ENCODE data around the gene LUC7L3. TPM values are rescaled to one million over a fixed set of nuclear protein-coding genes. Genes with fewer than 3 reads are reported as not detected.
A peak's percentile ranks its signal among the peaks of the same experiment; 100 is the strongest.

Gene LUC7L3
- total and polyA plus RNA-seq, 2 of the 13 experiments (the other 11 are each of a cell fraction or from before 2014, with no cell fraction given): 108 to 120 TPM

DNA sequence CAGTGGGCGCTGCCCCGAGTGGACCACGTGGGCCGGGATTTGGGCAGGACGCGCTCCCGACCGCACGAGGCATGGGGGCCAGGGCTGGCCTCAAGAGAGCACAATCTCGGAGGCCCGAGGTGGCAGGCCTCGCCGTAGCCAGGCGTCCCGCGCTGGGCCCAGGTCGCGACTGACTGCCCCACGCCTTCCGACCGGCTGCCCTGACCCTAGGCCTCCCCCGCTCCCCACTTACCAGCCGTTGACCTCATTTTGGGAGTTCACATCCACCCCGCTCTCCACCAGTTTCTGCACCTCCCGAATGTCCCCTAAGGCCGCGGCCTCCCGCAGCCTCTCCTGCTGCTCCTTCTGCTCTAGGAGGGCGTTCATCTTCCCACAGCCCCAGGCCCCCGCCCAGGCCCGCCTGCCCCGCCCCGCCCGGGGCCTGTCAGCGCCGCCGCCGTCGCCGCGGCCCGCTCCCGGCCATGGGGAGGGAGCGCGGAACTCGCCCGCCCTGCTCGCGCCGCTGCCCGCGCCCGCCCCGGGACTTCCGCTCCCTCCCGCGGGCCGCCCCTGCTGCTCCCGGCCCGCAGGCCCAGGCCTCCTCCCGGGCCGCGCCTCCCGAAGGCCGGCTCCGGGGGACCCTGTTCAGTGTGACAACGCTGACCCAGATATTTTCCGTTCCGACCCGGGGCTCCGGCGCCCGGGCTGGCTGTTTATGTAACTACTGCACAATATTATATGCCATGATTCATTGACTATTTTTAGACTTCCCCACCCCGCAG lies 11.9 kb upstream of the LUC7L3 start, which contains the start of gene ANKRD40 (continued):
- TF ChIP-seq, protein P1, sequence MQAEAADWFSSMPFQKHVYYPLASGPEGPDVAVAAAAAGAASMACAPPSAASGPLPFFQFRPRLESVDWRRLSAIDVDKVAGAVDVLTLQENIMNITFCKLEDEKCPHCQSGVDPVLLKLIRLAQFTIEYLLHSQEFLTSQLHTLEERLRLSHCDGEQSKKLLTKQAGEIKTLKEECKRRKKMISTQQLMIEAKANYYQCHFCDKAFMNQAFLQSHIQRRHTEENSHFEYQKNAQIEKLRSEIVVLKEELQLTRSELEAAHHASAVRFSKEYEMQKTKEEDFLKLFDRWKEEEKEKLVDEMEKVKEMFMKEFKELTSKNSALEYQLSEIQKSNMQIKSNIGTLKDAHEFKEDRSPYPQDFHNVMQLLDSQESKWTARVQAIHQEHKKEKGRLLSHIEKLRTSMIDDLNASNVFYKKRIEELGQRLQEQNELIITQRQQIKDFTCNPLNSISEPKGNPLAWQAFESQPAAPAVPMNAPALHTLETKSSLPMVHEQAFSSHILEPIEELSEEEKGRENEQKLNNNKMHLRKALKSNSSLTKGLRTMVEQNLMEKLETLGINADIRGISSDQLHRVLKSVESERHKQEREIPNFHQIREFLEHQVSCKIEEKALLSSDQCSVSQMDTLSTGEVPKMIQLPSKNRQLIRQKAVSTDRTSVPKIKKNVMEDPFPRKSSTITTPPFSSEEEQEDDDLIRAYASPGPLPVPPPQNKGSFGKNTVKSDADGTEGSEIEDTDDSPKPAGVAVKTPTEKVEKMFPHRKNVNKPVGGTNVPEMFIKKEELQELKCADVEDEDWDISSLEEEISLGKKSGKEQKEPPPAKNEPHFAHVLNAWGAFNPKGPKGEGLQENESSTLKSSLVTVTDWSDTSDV (CRISPR knock-in tag; IDR thresholded peaks at IDR 0.05): peak; percentile 79; the same call in 1 of the 2 replicates
- TF ChIP-seq HMGA1 (CRISPR knock-in tag; conservative IDR thresholded peaks at IDR 0.05) (no peak), ZNF691 (CRISPR knock-in tag; IDR thresholded peaks at IDR 0.05; ENCODE audit: borderline replicate concordance, low read depth) (peak; percentile 52; the same call in 1 of the 2 replicates), E2F5 (CRISPR knock-in tag; conservative IDR thresholded peaks at IDR 0.05) (peak; percentile 69), SYNCRIP (IDR thresholded peaks at IDR 0.05; ENCODE audit: insufficient read depth, low read depth, low read length) (no peak), ZFP36L2 (CRISPR knock-in tag; IDR thresholded peaks at IDR 0.05) (peak; percentile 91; the same call in 1 of the 2 replicates), ZFP62 (CRISPR knock-in tag; IDR thresholded peaks at IDR 0.05) (0 out of 2 replicates have a peak, but pooled peaks have one; percentile 65), ZMYM2 (CRISPR knock-in tag; IDR thresholded peaks at IDR 0.05) (no peak), ZNF343 (CRISPR knock-in tag; IDR thresholded peaks at IDR 0.05) (peak; percentile 81; the same call in 1 of the 2 replicates), ZBTB21 (CRISPR knock-in tag; IDR thresholded peaks at IDR 0.05) (peak; percentile 57; the same call in 1 of the 2 replicates)
- TF ChIP-seq, protein P2, sequence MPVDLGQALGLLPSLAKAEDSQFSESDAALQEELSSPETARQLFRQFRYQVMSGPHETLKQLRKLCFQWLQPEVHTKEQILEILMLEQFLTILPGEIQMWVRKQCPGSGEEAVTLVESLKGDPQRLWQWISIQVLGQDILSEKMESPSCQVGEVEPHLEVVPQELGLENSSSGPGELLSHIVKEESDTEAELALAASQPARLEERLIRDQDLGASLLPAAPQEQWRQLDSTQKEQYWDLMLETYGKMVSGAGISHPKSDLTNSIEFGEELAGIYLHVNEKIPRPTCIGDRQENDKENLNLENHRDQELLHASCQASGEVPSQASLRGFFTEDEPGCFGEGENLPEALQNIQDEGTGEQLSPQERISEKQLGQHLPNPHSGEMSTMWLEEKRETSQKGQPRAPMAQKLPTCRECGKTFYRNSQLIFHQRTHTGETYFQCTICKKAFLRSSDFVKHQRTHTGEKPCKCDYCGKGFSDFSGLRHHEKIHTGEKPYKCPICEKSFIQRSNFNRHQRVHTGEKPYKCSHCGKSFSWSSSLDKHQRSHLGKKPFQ (CRISPR knock-in tag; IDR thresholded peaks at IDR 0.05; ENCODE audit: insufficient replicate concordance): peak; percentile 91
- TF ChIP-seq, protein P3, sequence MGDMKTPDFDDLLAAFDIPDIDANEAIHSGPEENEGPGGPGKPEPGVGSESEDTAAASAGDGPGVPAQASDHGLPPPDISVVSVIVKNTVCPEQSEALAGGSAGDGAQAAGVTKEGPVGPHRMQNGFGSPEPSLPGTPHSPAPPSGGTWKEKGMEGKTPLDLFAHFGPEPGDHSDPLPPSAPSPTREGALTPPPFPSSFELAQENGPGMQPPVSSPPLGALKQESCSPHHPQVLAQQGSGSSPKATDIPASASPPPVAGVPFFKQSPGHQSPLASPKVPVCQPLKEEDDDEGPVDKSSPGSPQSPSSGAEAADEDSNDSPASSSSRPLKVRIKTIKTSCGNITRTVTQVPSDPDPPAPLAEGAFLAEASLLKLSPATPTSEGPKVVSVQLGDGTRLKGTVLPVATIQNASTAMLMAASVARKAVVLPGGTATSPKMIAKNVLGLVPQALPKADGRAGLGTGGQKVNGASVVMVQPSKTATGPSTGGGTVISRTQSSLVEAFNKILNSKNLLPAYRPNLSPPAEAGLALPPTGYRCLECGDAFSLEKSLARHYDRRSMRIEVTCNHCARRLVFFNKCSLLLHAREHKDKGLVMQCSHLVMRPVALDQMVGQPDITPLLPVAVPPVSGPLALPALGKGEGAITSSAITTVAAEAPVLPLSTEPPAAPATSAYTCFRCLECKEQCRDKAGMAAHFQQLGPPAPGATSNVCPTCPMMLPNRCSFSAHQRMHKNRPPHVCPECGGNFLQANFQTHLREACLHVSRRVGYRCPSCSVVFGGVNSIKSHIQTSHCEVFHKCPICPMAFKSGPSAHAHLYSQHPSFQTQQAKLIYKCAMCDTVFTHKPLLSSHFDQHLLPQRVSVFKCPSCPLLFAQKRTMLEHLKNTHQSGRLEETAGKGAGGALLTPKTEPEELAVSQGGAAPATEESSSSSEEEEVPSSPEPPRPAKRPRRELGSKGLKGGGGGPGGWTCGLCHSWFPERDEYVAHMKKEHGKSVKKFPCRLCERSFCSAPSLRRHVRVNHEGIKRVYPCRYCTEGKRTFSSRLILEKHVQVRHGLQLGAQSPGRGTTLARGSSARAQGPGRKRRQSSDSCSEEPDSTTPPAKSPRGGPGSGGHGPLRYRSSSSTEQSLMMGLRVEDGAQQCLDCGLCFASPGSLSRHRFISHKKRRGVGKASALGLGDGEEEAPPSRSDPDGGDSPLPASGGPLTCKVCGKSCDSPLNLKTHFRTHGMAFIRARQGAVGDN (CRISPR knock-in tag; IDR thresholded peaks at IDR 0.05): peak; percentile 97
- TF ChIP-seq, protein P4, sequence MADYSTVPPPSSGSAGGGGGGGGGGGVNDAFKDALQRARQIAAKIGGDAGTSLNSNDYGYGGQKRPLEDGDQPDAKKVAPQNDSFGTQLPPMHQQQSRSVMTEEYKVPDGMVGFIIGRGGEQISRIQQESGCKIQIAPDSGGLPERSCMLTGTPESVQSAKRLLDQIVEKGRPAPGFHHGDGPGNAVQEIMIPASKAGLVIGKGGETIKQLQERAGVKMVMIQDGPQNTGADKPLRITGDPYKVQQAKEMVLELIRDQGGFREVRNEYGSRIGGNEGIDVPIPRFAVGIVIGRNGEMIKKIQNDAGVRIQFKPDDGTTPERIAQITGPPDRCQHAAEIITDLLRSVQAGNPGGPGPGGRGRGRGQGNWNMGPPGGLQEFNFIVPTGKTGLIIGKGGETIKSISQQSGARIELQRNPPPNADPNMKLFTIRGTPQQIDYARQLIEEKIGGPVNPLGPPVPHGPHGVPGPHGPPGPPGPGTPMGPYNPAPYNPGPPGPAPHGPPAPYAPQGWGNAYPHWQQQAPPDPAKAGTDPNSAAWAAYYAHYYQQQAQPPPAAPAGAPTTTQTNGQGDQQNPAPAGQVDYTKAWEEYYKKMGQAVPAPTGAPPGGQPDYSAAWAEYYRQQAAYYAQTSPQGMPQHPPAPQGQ (CRISPR knock-in tag; IDR thresholded peaks at IDR 0.05; ENCODE audit: borderline replicate concordance): no peak
